SU-DHL-6 (cell line): Measurements from ENCODE around the gene LMO7.

Source experiments
- H2AFZ ChIP-seq: fragments of 200-600 bp; sonication (generic); 2 replicates; pipeline ENCODE4 v1.6.1; 2014; ENCODE audit warnings: low read depth, mild to moderate bottlenecking, moderate library complexity, mixed read lengths, antibody characterized with exemption, low read length; ENCODE audit not compliant: severe bottlenecking
- H3F3A ChIP-seq: fragments of 200-600 bp; shearing (Covaris generic); 2 replicates; pipeline ENCODE4 v1.6.0; 2016; ENCODE audit warnings: antibody characterized with exemption, mild to moderate bottlenecking; ENCODE audit not compliant: insufficient read depth
- H3K27ac ChIP-seq: fragments of 200-600 bp; sonication (generic); 2 replicates; pipeline ENCODE4 v1.5.1; 2016; ENCODE audit warnings: low read depth, mild to moderate bottlenecking, low read length, moderate library complexity, mixed read lengths
- H3K27me3 ChIP-seq: fragments of 200-600 bp; sonication (generic), shearing (Covaris generic); 2 replicates; pipeline ENCODE4 v1.6.0; 2014; ENCODE audit warnings: mild to moderate bottlenecking, low read length
- H3K36me3 ChIP-seq: fragments of 200-600 bp; sonication (generic); 2 replicates; pipeline ENCODE4 v1.6.1; 2014; ENCODE audit warnings: mild to moderate bottlenecking, low read length, mixed read lengths
- H3K4me2 ChIP-seq: fragments of 300-600, 200-600 bp; shearing (Covaris generic), sonication (generic); 2 replicates; pipeline ENCODE4 v1.6.0; 2014; ENCODE audit warnings: low read length, low read depth, mild to moderate bottlenecking; ENCODE audit not compliant: poor library complexity, severe bottlenecking
- H3K4me3 ChIP-seq: fragments of 200-600 bp; sonication (generic); 2 replicates; pipeline ENCODE4 v1.5.1; 2014; ENCODE audit warnings: antibody characterized with exemption, low read length, mild to moderate bottlenecking, mixed read lengths; ENCODE audit not compliant: insufficient read depth, poor library complexity, severe bottlenecking
- H3K79me2 ChIP-seq: fragments of 200-600 bp; sonication (generic); 2 replicates; pipeline ENCODE4 v1.6.1; 2014; ENCODE audit warnings: mild to moderate bottlenecking, low read length, moderate library complexity; ENCODE audit not compliant: insufficient read depth
- H3K9ac ChIP-seq: fragments of 200-600 bp; sonication (generic); 2 replicates; pipeline ENCODE4 v1.7.0; 2014; ENCODE audit warnings: mild to moderate bottlenecking, low read length
- H3K9me2 ChIP-seq: fragments of 200-600 bp; sonication (generic); replicated peaks from 2 replicates; pipeline ENCODE4 v1.6.1; 2014; ENCODE audit warnings: low read length; ENCODE audit not compliant: insufficient read depth
- H3K9me3 ChIP-seq: fragments of 200-600 bp; sonication (generic); 2 replicates; pipeline ENCODE4 v1.6.1; 2014; ENCODE audit warnings: low read length, mixed read lengths; ENCODE audit not compliant: insufficient read depth
- H4K20me1 ChIP-seq: fragments of 200-600 bp; sonication (generic); 2 replicates; pipeline ENCODE4 v1.6.1; 2014; ENCODE audit warnings: low read depth, mild to moderate bottlenecking, antibody characterized with exemption, low read length, moderate library complexity, mixed read lengths
- EZH2phosphoT487 ChIP-seq: fragments of 200-600 bp; sonication (generic), shearing (Covaris generic); conservative IDR thresholded peaks from 2 replicates; pipeline ENCODE4 v1.6.1; 2018; ENCODE audit warnings: mild to moderate bottlenecking, antibody characterized with exemption, low read length, moderate library complexity, mixed read lengths
- TF ChIP-seq, protein P1 (sequence below): fragments of 200-600 bp; sonication (generic); IDR thresholded peaks from one replicate; pipeline ENCODE4 v1.5.1; 2017; ENCODE audit warnings: antibody characterized with exemption, mild to moderate bottlenecking, low read length, moderate library complexity; ENCODE audit not compliant: insufficient read depth, poor library complexity, severe bottlenecking

LMO7 gene

DNA sequence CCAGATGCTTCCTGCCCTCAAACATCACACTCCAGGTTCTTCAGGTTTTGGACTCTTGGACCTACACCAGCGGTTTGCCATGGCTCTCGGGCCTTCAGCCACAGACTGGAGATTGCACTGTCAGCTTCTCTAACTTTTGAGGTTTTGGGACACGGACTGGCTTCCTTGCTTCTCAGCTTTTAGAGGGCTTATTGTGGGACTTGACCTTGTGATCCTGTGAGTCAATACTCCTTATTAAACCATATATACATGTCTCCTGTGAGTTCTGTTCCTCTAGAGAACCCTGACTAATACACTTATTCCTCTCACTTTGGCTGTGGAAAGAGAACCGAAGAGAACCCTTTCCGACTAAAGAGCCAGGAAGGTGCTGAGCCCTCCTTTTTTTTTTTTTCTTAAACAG is 53.6 kb downstream of the LMO7 start:
- H3K9me2 ChIP-seq: no peaks in the 10 kb centered on the region
- H2AFZ ChIP-seq: no peak overlapping the region
- no peaks in the 10 kb centered on the region for H3K27me3 ChIP-seq
- H3F3A ChIP-seq: peaks cover 11% of the 10 kb centered on the region
- H3K4me3 ChIP-seq: no peak overlapping the region
- TF ChIP-seq, protein P1, sequence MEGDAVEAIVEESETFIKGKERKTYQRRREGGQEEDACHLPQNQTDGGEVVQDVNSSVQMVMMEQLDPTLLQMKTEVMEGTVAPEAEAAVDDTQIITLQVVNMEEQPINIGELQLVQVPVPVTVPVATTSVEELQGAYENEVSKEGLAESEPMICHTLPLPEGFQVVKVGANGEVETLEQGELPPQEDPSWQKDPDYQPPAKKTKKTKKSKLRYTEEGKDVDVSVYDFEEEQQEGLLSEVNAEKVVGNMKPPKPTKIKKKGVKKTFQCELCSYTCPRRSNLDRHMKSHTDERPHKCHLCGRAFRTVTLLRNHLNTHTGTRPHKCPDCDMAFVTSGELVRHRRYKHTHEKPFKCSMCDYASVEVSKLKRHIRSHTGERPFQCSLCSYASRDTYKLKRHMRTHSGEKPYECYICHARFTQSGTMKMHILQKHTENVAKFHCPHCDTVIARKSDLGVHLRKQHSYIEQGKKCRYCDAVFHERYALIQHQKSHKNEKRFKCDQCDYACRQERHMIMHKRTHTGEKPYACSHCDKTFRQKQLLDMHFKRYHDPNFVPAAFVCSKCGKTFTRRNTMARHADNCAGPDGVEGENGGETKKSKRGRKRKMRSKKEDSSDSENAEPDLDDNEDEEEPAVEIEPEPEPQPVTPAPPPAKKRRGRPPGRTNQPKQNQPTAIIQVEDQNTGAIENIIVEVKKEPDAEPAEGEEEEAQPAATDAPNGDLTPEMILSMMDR: no peak
- TF ChIP-seq EZH2phosphoT487: no peak
- peaks cover 93% of the 10 kb centered on the region for H3K79me2 ChIP-seq
- 0 out of 2 replicates have a peak, but pooled peaks cover 18% of the 10 kb centered on the region for H4K20me1 ChIP-seq
- no peaks in the 10 kb centered on the region for H3K9me3 ChIP-seq
- H3K36me3 ChIP-seq: no peaks in the 10 kb centered on the region; the same call in 1 of the 2 replicates
- H3K9ac ChIP-seq: no peak overlapping the region
- H3K27ac ChIP-seq: no peak overlapping the region
- no peak overlapping the region for H3K4me2 ChIP-seq

DNA sequence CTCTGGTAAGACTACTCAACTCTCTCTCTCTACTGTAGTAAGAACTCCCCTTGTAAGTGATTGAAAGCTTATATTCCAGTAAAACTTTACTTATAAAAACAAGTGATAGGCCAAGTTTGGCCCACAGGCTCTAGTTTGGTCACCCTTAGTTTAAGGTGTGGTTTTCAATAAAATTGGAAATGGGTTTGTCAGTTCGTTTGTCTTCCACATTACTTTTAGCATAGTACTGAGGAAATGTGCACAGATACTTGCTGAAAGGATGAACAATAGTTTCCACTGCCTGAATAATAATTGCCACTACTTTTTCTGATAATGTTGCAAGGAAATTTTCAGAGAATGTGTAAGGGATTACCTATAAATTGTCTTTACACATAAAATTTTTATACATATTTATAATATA is 54.5 kb downstream of the LMO7 start:
- H3K27ac ChIP-seq: no peak overlapping the region
- 0 out of 2 replicates have a peak, but pooled peaks cover 21% of the 10 kb centered on the region for H4K20me1 ChIP-seq
- H3K27me3 ChIP-seq: no peaks in the 10 kb centered on the region
- no peaks in the 10 kb centered on the region for H3K9me3 ChIP-seq
- peaks cover 18% of the 10 kb centered on the region for H3F3A ChIP-seq
- no peak overlapping the region for H3K4me2 ChIP-seq
- no peak for TF ChIP-seq EZH2phosphoT487
- TF ChIP-seq, protein P1: no peak
- H3K36me3 ChIP-seq: no peaks in the 10 kb centered on the region; the same call in 1 of the 2 replicates
- H2AFZ ChIP-seq: no peak overlapping the region
- H3K79me2 ChIP-seq: peaks cover 90% of the 10 kb centered on the region
- H3K9ac ChIP-seq: no peak overlapping the region
- no peak overlapping the region for H3K4me3 ChIP-seq
- no peaks in the 10 kb centered on the region for H3K9me2 ChIP-seq

DNA sequence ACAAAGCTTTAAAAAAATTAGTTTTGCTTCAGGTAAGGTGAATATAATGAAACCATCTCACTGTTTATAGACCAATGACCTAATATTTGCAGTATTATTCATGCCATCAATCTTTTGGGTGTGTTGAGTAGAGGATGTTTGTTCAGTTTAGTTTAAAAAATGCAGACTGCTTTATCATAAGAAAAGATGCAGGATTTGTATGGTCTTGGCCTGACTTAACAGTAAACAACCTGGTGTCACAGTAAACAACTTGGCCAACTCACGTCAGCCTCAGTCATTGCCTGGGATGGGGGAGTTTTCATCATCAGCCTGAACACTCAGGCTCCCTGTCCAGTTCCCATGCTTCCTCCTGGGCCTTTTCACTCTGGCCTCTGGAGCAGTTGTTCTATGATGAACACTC is 55.1 kb downstream of the LMO7 start:
- TF ChIP-seq, protein P1: no peak
- TF ChIP-seq EZH2phosphoT487: no peak
- Histone ChIP-seq H3K9ac (no peak overlapping the region), H2AFZ (no peak overlapping the region), H3F3A (peaks cover 19% of the 10 kb centered on the region), H4K20me1 (0 out of 2 replicates have a peak, but pooled peaks cover 21% of the 10 kb centered on the region), H3K4me2 (no peak overlapping the region), H3K4me3 (no peak overlapping the region), H3K9me2 (no peaks in the 10 kb centered on the region), H3K27ac (no peak overlapping the region), H3K27me3 (no peaks in the 10 kb centered on the region), H3K9me3 (no peaks in the 10 kb centered on the region), H3K79me2 (peaks cover 90% of the 10 kb centered on the region), H3K36me3 (no peaks in the 10 kb centered on the region; the same call in 1 of the 2 replicates)

DNA sequence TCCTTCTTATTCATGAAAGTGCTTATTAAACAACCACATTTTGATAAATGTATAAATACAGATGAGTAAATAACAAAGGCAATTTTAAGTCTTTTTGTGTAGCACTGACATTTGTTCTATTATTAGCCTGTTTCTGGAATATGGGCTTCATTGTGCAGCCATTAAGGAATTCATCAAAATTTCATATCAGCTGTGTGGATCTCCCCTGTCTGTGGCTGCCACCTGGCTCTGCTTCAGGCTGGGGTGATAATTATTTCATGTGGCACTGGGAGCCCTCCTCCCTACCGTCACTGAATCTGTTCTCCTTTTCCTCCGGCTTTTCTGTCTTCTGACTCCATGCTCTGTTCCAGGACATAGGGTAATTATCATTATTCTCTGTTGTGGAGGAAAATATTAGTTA is 57.1 kb downstream of the LMO7 start:
- no peak overlapping the region for H2AFZ ChIP-seq
- no peaks in the 10 kb centered on the region for H3K27me3 ChIP-seq
- H3K4me2 ChIP-seq: no peak overlapping the region
- H4K20me1 ChIP-seq: 0 out of 2 replicates have a peak, but pooled peaks cover 12% of the 10 kb centered on the region
- TF ChIP-seq, protein P1: no peak
- no peak for TF ChIP-seq EZH2phosphoT487
- no peak overlapping the region for H3K9ac ChIP-seq
- H3F3A ChIP-seq: peaks cover 24% of the 10 kb centered on the region
- no peak overlapping the region for H3K27ac ChIP-seq
- no peaks in the 10 kb centered on the region for H3K9me3 ChIP-seq
- no peak overlapping the region for H3K4me3 ChIP-seq
- no peaks in the 10 kb centered on the region for H3K9me2 ChIP-seq
- H3K79me2 ChIP-seq: peaks cover 89% of the 10 kb centered on the region
- no peaks in the 10 kb centered on the region for H3K36me3 ChIP-seq
